ENCODE measurements around the gene SH3GL2. TPM values are rescaled to one million over a fixed set of nuclear protein-coding genes. Genes with fewer than 3 reads are reported as not detected.

Gene SH3GL2
- total RNA-seq = not detected in 2 replicates

GRCh38 chr9:17578911-17579793, at the start of gene SH3GL2:
SH3GL2 (plus strand) TSS chr9:17579066.

